Type B pancreatic cell (in vitro differentiated cells): Measurements from ENCODE around the gene DNAH8. TPM values are rescaled to one million over a fixed set of nuclear protein-coding genes. Genes with fewer than 3 reads are reported as not detected.

ENCODE experiments used
- DNase-seq: peaks from one replicate; pipeline ENCODE4 v3.0.0; 2021; ENCODE audit warnings: mixed read lengths; ENCODE audit not compliant: unreplicated experiment; ENCODE audit errors: extremely low spot score
- H3K27ac Mint-ChIP-seq: 2 replicates; pipeline ENCODE4 v1.8.0; 2021; ENCODE audit warnings: mild to moderate bottlenecking, mixed read lengths
- H3K27me3 Mint-ChIP-seq: 2 replicates; pipeline ENCODE4 v1.8.0; 2021; ENCODE audit warnings: mixed read lengths
- H3K36me3 Mint-ChIP-seq: 2 replicates; pipeline ENCODE4 v1.8.0; 2021; ENCODE audit warnings: mixed read lengths
- H3K4me1 Mint-ChIP-seq: one replicate; pipeline ENCODE4 v1.8.0; 2021; ENCODE audit warnings: mixed read lengths; ENCODE audit not compliant: unreplicated experiment
- H3K4me3 Mint-ChIP-seq: 2 replicates; pipeline ENCODE4 v1.8.0; 2021; ENCODE audit warnings: mild to moderate bottlenecking, mixed read lengths
- H3K9me3 Mint-ChIP-seq: 2 replicates; pipeline ENCODE4 v1.8.0; 2021; ENCODE audit warnings: mixed read lengths
- total RNA-seq: library from RNA; stranded (reverse); gene quantifications from 2 replicates; pipeline ENCODE4 v1.2.1, GENCODE V29; 2021; ENCODE audit warnings: low replicate concordance
- TF ChIP-seq, protein P1 (sequence below): fragments of 200-600 bp; sonication (generic); conservative IDR thresholded peaks from 2 replicates; pipeline ENCODE4 v1.5.0; 2021; ENCODE audit warnings: antibody characterized with exemption, mild to moderate bottlenecking

DNAH8 gene
- total RNA-seq, 1 donor from 2014 or later, result 0.05 TPM

DNA sequence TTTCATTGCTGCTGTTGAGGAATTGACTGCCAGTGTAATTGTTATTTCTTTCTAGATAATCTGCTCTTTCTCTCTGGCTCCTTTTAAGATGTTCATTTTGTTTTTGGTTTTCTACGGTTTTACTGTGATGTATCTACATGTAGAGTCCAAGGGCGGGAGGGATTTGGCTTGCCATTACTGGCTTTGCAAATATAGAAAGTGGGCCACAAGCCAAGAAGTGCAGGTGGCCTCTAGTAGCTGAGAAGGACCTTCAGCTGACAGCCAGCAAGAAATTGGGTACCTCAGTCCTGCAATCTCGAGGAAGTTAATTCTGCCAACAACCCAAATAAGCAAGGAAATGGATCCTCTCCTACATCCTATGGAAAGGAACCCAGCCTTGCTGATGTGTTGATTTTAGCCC, 290.7 kb downstream of the DNAH8 start:
- no peak overlapping the region for H3K4me3 Mint-ChIP-seq
- TF ChIP-seq, protein P1, sequence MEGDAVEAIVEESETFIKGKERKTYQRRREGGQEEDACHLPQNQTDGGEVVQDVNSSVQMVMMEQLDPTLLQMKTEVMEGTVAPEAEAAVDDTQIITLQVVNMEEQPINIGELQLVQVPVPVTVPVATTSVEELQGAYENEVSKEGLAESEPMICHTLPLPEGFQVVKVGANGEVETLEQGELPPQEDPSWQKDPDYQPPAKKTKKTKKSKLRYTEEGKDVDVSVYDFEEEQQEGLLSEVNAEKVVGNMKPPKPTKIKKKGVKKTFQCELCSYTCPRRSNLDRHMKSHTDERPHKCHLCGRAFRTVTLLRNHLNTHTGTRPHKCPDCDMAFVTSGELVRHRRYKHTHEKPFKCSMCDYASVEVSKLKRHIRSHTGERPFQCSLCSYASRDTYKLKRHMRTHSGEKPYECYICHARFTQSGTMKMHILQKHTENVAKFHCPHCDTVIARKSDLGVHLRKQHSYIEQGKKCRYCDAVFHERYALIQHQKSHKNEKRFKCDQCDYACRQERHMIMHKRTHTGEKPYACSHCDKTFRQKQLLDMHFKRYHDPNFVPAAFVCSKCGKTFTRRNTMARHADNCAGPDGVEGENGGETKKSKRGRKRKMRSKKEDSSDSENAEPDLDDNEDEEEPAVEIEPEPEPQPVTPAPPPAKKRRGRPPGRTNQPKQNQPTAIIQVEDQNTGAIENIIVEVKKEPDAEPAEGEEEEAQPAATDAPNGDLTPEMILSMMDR, result no peak
- H3K27me3 Mint-ChIP-seq, result peaks cover 22% of the 10 kb centered on the region
- no peak overlapping the region for H3K27ac Mint-ChIP-seq
- DNase-seq, result no peak
- H3K4me1 Mint-ChIP-seq, result no peaks in the 10 kb centered on the region
- H3K36me3 Mint-ChIP-seq, result no peaks in the 10 kb centered on the region
- H3K9me3 Mint-ChIP-seq, result no peaks in the 10 kb centered on the region

DNA sequence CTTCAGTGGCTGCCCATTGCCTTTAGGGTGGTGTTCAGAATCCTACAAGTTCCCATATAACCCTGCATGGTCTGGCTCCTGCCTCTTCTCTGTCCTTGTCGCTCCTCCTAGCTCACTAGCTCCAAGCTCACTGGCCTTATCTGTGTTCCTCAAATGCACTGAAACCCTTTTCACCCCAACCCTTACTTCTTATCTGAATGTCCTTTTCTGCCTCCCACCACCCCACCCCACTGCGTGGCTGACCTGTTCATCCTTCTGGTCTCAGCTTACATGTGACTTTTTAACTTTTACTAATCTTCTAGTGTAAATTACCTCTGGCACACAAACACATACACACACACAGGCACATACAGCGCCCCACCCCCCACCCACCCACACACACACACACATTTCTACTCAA, 292.5 kb downstream of the DNAH8 start:
- peaks cover 12% of the 10 kb centered on the region for H3K27me3 Mint-ChIP-seq
- no peak for DNase-seq
- no peak overlapping the region for H3K27ac Mint-ChIP-seq
- no peaks in the 10 kb centered on the region for H3K4me1 Mint-ChIP-seq
- H3K9me3 Mint-ChIP-seq, result no peaks in the 10 kb centered on the region
- no peaks in the 10 kb centered on the region for H3K36me3 Mint-ChIP-seq
- TF ChIP-seq, protein P1, result no peak
- H3K4me3 Mint-ChIP-seq, result no peak overlapping the region

- Mint-ChIP-seq H3K27me3 (peaks cover 17% of the 10 kb centered on the region), H3K9me3 (no peaks in the 10 kb centered on the region), H3K4me1 (no peaks in the 10 kb centered on the region), H3K4me3 (no peak overlapping the region), H3K27ac (no peak overlapping the region), H3K36me3 (no peaks in the 10 kb centered on the region)
- TF ChIP-seq, protein P1, result no peak
- no peak for DNase-seq
These were observed 293.6 kb downstream of the DNAH8 start for GRCh38 chr6:39008737-39009136.

DNA sequence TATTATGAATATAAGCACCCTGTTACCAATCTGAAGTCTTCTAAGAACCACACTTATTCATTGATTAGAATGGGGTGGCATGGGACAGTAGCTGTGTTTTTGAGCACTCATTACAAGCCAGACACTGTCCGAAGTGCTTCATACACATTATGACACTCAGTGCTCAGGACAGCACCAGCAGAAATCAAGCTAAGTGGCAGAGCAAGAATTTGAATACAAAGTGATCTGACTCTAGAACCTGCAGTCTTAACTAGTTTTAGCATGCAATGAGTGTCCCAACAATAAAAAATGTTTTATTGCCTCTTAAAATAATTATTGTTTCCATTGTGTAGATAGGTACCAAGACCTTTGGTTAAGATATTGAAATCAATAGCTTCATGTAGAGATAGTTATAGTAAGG, 294.4 kb downstream of the DNAH8 start:
- no peaks in the 10 kb centered on the region for H3K36me3 Mint-ChIP-seq
- no peaks in the 10 kb centered on the region for H3K4me1 Mint-ChIP-seq
- DNase-seq, result no peak
- peaks cover 2% of the 10 kb centered on the region for H3K9me3 Mint-ChIP-seq
- H3K27ac Mint-ChIP-seq, result no peak overlapping the region
- H3K4me3 Mint-ChIP-seq, result no peak overlapping the region
- H3K27me3 Mint-ChIP-seq, result peaks cover 17% of the 10 kb centered on the region
- TF ChIP-seq, protein P1, result no peak

DNA sequence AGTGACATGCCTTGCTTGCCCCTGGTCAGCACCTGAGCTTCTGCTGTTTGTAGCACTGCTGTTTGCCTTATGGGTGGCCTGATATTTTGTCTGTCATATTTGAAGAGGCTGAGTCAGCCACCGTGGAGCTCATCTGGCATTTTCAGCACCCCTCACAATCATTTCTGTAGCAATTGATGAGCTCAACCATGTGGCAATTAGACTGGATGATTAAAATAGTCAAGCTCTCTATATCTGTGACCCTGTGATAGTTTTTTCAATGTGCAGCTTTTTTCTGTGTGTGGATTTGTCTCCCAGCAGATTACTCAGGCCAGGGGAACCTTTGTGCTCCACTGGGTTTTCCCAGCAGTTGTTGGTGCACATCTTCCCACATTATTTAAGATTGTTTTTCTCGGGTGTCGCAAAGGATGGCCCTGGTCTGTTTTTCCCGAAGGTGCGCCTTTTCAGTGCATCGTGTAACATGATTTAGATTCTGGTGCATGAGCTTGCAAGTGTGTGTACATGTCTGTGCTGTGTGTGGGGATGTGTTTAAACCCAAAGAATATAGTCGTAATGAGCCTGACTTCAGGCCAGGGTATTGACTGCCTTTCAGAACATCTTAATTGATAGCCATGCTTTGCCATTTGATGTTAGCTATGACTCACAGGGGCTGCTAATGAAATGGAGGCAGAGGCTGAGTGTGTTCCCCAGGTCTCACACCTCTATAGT, 301.9 kb downstream of the DNAH8 start:
- Mint-ChIP-seq H3K27ac (no peak overlapping the region), H3K9me3 (peaks cover 7% of the 10 kb centered on the region), H3K27me3 (peaks cover 15% of the 10 kb centered on the region), H3K4me1 (peaks cover 8% of the 10 kb centered on the region), H3K36me3 (no peaks in the 10 kb centered on the region), H3K4me3 (no peak overlapping the region)
- TF ChIP-seq, protein P1, result no peak
- DNase-seq, result no peak
